ENCODE measurements around the gene ABHD2. TPM values are rescaled to one million over a fixed set of nuclear protein-coding genes. Genes with fewer than 3 reads are reported as not detected.

Gene ABHD2
- total and polyA plus RNA-seq, 9 of the 15 experiments (the other 6 are each of a cell fraction or from before 2014, with no cell fraction given), result 16.9 to 99.8 (median 47.5) TPM

GRCh38 chr15:89083246-89083645 is 5.0 kb upstream of the ABHD2 start:
- no peak for TF ChIP-seq POLR2A (conservative IDR thresholded peaks at IDR 0.05)
- no peak for TF ChIP-seq NR2F6 (CRISPR knock-in tag; IDR thresholded peaks at IDR 0.05)
- TF ChIP-seq ZNF24 (IDR thresholded peaks at IDR 0.05), result no peak
- no peak for TF ChIP-seq POLR3G (IDR thresholded peaks at IDR 0.05; ENCODE audit: extremely low read depth, insufficient read length, insufficient replicate concordance)
- TF ChIP-seq SREBF2 (CRISPR knock-in tag; IDR thresholded peaks at IDR 0.05), result no peak
- TF ChIP-seq CBFA2T2 (conservative IDR thresholded peaks at IDR 0.05), result no peak
- no peak for TF ChIP-seq ARID2 (IDR thresholded peaks at IDR 0.05)
- no peak for TF ChIP-seq ZNF217 (CRISPR knock-in tag; IDR thresholded peaks at IDR 0.05)
- Histone ChIP-seq H3K27ac (ENCODE audit: extremely low read depth, low read depth, low read length) (no peak overlapping the region), H3K27me3 (ENCODE audit: control insufficient read depth in 2 of 2, insufficient read depth in 2 of 2, low read length in 2 of 2) (no peaks in the 10 kb centered on the region), H3K4me1 (replicated peaks in 1 of 2; ENCODE audit: control insufficient read depth in 2 of 2, insufficient read depth in 2 of 2, low read length in 2 of 2) (peaks cover 29 to 38% of the 10 kb centered on the region in 2 experiments), H4K20me1 (replicated peaks; ENCODE audit: control insufficient read depth, insufficient read depth, low read length) (no peaks in the 10 kb centered on the region), H3K4me3 (no peak overlapping the region), H3K9ac (ENCODE audit: insufficient read depth in 1 of 2, low read depth in 2 of 2, low read length in 2 of 2) (no peak overlapping the region), H3K4me2 (ENCODE audit: insufficient read depth, low read length) (no peak overlapping the region), H3K79me2 (ENCODE audit: control insufficient read depth, insufficient read depth, low read length) (peaks cover 6% of the 10 kb centered on the region; the same call in 2 of the 3 replicates), H3K36me3 (ENCODE audit: control insufficient read depth, insufficient read depth, low read length) (no peaks in the 10 kb centered on the region), H2AFZ (ENCODE audit: low read depth, low read length) (no peak overlapping the region), H3K9me1 (ENCODE audit: control insufficient read depth, insufficient read depth, low read length) (no peaks in the 10 kb centered on the region), H3K9me3 (replicated peaks; ENCODE audit: control insufficient read depth, insufficient read depth, low read depth, low read length) (no peaks in the 10 kb centered on the region)
- intact Hi-C loops (cut with micrococcal nuclease) (no loop called here), in situ Hi-C loops (cut with MboI) (no loop called here)
- ChIA-PET CTCF (ENCODE audit: low intra/inter-chr PET ratio) (no interaction called here), POLR2A (interaction anchor here (0.9 to 1.0 kb wide), 2 partner anchors 9 to 14 kb away, joined by 3 to 4 read pairs; no protein-coding TSS in a partner anchor)
- ATAC-seq (no peak), DNase-seq (ENCODE audit: extremely low read depth in 1 of 4, low spot score in 3 of 4) (no peak), FAIRE-seq (no peak)
- WGBS (ENCODE audit: insufficient coverage, low coverage, missing lambda C conversion rate), result 95% methylated on average over 6 of the region's 6 CpGs
- no TSS peak for BruUV-seq (replicated peaks)
